HG03139 (cell line): ENCODE measurements around the gene ATG12.
"Not testable (repeated sequence)": the region's sequence is repeated elsewhere in the genome, so short reads cannot be mapped to it uniquely, and the experiment has no call there.

ENCODE experiments used
- ATAC-seq: cut with Tn5 transposase; IDR thresholded peaks from one replicate; pipeline ENCODE4 v1.9.1; 2021; ENCODE audit not compliant: unreplicated experiment

Gene ATG12

DNA sequence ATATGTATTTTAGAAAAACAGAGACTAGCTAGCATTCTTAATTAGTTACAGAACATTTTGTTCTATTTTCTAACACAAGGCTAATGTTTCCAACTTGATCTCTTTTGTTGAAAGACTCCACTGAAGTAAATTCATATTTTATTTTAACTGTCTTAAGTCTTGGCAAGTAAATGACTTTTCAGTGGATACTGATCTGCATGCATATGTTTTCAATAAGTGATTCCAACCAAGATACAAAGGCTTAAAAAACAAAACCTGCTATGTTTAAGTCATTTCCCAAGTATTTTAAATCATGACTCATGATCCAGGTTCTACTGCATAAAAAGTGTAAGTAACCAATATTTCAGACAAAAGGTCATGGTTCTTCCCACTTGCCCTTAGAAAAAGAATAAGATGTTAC is 30.6 kb downstream of the ATG12 start:
- ATAC-seq = no peak

DNA sequence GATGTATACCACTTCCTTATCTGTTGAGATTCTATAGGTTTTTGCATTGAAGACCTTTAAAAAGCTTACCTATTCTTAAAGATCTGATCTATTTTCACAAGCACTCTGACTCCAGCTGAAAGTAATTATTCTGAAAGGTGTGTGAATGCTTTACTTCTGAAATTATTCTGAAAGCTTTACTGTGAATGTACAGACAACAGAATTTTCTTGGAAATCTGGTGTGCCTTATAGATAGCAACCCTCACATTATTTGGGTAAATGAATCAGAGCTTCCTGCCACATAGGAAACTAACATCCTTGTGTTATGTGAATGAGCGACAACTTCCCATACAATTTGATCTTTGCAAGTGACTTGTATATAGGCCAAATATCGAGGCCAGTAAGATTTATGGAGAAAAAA is 31.4 kb downstream of the ATG12 start:
- ATAC-seq = no peak

DNA sequence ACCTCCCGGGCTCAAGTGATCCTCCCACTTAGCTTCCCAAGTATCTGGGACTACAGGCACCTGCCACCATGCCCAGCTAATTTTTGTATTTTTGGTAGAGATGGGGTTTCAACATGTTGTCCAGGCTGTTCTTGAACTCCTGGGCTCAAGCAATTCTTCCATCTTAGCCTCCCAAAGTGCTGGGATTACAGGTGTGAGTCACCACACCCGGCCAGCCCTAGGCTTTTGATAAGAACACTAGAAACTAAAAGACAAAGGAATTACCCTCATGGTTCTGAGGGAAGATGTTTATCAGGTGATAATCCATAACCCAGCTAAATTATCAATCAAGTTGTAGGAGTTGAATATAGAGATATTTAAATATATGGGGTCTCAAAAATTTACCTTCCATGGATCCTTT is 33.3 kb downstream of the ATG12 start:
- not testable (repeated sequence) for ATAC-seq

DNA sequence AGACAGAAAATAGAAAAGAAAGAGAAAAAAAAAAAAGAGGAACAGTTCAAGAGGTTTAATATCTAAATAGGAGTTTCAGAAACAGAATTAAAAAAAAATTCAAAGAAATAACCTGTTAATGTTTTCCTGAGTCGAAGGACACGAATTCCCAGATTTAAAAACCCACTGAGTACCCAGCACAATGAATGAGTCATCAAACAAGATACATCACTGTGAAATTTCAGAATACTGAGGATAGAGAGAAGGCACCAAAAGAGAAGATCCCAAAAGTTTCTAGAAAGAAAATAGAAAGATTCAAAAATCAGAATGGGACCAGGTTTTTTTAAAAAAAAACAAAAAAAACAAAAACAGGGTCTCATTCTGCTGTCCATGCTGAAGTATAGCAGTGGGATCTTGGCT is 33.7 kb downstream of the ATG12 start:
- ATAC-seq = no peak

DNA sequence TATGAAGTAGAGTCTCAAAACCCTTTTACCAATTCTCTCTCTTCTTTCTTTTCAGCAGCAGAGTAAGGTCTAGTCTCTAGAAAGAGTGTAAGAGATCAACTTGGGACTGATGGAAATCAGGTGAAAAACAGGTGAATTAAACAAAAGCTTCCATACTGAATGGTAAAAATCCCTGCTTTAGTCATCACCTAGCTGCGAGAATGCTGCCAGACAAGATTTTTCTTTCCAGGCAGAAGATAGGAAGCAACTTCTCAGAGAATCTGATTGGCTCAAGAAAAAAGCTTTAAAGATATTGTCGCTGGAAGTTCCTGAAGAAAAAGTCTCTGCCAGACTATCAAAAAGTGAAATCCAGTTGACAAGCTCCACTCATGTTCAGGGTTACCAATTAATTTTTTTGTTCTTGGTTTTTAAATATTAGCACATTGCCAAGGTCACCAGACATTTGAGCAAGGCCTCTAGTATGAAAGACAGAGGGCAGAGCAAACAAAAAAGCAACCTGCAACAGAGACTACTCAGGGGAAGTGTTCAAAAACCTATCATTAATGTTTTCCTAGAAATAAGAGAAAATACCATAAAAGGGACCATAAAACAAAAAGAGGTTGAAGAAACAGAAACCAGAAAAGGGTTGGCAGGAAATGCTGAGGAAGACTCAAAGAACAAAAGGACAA is 34.2 kb downstream of the ATG12 start:
- no peak for ATAC-seq

DNA sequence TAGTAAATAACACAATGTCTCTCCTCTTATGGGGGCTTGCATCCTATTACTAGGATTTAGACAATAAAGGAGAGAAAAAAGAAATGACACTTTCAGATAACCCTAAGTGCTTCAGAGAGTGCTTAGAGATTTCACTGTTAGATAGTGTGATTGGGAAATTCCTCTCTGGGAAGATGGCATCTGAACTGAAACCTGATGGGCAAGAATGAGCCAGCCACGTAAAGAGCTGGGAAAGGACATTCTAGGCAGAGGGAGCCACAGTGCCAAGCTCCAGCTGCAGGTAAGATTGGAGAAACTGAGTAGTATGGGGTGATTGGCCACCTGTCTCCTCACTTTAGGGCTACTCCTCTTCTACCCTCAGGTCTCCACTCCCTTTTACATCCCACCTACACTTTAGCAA is 39.4 kb downstream of the ATG12 start:
- ATAC-seq = no peak

DNA sequence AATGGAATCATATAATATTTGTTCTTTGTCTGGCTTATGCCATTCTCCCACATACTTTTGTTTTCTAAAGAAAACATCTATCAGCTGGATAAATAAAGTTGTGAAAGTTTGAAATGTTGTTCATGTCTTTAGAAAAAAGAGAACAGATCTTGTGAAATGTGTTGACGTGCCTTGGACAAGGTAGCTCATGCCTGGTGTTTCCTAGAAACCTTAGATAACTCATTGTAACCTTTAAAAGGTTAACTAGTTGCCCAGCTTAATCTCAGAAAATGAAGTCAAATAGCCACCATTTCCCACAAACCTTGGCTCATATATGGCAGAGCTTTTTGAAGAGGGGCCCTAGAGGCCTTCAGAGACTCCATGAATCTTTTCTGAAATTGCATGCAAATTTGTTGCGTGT is 40.2 kb downstream of the ATG12 start:
- no peak for ATAC-seq

DNA sequence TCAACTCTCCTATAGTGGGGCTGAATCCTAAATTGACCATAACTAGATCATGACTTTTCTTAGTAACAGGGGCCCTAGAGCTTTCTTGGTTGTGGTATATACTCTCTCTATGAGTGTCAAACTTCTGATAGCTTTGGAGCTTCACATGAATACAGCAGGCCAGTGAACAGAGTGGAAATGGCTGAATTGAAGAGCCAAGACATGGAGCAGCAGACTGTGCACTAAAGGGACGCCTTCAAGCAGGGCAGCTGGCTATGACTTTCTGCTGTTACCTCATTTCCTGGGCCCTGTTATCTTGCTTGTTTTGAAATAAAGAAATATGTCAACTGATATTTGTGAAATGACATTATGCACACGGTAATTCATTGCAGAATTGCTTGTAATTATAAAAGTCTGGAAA is 41.3 kb downstream of the ATG12 start:
- ATAC-seq = no peak

DNA sequence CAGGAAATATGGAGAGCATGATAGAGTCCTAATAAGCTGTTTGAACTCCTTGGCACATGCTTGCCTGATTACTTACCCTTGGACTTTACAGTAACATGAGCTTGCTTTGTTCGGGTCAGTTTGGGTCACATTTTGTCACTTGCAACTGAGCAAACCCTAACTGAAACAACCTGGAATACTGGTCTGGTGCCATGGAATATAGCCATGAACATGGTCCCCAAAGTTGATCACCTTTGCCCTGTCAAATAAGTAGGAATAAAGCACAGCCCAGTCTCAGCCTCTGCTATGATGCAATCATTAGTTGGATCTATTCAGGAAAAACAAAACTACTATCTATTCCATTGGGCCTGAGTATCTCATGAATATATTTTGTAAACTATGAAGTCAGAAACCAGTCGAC is 43.1 kb downstream of the ATG12 start:
- no peak for ATAC-seq

DNA sequence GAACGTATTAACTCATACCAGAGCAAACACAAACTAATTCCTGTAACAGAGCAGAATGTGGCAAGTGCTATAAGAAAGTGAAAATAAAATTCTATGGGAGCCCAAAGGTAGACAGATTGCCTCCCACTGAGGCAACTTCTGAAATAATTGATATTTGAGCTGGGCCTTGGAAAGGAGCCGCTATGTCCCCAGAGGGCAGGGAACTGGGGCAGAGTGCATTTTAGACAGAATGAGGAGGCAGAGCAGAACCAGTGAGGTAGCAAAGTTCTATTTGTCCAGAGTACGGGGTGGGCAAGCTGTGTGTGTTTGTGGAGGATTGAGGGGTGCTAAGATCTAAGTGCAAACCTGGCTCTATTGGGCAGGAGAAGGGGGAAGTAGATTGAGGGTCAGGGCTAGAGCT is 44.7 kb downstream of the ATG12 start:
- no peak for ATAC-seq

DNA sequence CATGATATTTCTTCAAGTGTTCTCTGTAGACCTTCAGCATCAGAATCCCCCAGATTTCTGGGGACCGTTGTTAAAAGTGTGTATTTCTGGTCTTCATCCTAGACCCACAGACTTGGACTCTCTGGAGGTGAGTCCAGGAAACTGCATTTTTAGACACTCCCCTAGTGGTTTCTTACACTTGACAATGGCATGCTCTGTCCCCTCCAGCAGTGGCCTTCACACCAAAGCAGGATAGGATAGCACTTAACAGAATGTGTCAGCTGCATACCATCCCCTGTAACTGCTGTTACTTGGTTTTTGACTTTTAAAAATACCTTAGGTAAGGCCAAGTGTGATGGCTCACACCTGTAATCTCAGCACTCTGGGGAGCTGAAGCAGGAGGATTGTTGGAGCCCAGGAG is 45.7 kb downstream of the ATG12 start:
- no peak for ATAC-seq

DNA sequence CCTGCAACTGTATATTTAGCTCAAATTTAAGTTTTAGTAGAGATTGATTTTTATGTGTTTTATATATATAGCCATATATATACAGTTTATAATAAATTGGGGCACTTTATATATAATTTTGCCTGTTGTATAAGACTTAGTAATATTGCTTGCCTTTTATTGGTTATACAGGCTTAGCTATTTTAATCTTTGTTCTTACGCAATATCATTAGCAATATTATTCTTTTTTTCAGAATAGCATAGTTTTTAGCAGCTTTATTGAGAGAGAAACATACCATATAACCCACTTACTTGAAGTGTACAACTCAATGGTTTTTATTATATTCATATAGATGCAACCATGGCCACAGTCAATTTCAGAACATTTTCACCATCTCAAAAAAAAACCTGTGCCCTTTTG is 52.9 kb downstream of the ATG12 start:
- ATAC-seq = no peak

DNA sequence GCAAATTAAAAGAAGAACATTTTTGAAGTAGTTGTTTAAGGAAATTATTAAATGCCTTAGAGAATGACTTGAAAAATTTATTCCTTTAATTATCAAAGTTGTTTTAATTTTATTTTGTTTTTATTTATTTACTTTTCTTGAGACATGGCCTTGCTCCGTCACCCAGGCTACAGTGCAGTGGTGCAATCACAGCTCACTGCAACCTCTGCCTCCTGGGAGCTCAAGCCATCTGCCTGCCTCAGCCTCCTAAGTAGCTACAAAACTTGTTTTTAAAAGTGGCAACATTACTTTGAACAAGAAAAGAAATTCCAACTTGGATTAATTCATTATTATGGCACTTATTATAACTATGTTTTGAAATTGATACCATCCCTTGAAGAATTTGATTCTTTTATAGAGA is 53.9 kb downstream of the ATG12 start:
- no peak for ATAC-seq

DNA sequence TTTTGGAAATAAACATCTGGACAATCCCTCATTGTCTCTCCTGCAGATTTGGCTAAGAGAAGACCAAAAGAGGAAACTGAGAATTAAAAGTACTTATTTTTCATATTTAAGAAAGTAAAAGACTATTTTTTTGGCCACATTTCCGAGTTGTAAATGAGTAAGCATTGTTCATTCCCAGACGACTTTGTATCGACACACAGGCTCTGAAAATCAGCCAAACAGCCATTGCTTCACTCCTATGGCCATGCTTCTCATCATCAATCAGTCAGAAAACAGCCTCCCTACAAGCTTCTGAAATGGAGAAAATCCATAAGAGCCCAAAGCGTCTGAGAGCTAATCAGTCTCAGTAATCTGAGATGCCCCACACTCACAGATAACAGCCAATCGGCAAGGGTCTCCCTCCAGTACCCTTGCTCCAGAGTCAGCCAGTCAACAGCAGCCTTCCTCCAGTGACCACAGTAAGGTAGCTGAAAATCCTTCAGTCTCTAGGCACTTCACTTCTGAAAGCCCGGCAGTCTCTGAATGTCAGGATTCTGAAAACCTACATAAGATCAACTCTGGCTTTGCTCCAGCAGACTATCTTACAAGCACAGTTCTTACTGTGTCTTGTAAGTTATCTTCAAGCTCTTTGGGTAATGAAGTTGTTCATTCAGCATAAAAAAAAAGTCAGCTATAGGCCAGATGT is 55.8 kb downstream of the ATG12 start:
- no peak for ATAC-seq

DNA sequence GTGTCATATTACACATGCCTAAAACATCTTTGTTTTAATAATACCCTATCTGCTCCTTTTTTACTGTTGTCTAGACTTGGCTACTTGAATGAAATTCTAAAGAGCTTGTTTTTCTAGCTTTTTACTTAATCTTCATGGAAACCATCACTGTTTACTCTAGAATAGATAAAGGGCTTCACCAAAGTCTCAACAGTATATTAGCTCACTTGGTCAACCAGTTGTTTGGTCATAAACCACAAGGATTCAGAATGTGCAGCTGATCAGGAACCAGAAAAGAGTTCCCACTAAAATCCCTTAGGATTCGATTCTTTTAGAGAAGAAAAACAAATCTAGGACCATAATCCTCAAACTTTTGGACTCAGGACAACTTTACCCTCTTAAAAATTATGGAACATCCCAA is 62.9 kb downstream of the ATG12 start:
- ATAC-seq = no peak
